DMS53 treated with DMSO at 0.1 percent for 48 hours (cell line): Measurements from ENCODE around the gene SPRR2E.
"Not testable (repeated sequence)": the region's sequence is repeated elsewhere in the genome, so short reads cannot be mapped to it uniquely, and the experiment has no call there.

Experiments
- DNase-seq: peaks from one replicate; lab custom pipeline; 2025; ENCODE audit not compliant: unreplicated experiment; lab: John Stamatoyannopoulos, UW

SPRR2E gene

DNA sequence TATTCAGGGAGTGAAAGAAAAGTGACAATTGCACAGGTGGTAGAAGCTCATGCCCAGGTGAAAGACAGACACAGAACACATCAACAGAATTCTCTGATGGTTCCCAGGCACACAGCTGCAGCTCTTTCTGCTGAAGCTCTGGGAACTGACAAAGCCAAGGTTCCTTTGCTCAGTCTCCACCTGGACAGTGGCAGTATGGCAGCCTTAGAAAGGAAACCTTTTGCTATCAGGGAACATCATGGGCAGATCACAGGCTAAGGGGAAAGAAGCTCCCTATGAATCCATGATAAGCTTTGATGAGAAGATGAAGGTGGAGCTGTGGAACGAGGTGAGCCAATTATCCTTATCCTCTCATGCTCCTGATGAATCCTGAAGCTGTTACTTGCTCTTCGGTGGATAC lies 24.1 kb downstream of the SPRR2E start:
- no peak for DNase-seq

DNA sequence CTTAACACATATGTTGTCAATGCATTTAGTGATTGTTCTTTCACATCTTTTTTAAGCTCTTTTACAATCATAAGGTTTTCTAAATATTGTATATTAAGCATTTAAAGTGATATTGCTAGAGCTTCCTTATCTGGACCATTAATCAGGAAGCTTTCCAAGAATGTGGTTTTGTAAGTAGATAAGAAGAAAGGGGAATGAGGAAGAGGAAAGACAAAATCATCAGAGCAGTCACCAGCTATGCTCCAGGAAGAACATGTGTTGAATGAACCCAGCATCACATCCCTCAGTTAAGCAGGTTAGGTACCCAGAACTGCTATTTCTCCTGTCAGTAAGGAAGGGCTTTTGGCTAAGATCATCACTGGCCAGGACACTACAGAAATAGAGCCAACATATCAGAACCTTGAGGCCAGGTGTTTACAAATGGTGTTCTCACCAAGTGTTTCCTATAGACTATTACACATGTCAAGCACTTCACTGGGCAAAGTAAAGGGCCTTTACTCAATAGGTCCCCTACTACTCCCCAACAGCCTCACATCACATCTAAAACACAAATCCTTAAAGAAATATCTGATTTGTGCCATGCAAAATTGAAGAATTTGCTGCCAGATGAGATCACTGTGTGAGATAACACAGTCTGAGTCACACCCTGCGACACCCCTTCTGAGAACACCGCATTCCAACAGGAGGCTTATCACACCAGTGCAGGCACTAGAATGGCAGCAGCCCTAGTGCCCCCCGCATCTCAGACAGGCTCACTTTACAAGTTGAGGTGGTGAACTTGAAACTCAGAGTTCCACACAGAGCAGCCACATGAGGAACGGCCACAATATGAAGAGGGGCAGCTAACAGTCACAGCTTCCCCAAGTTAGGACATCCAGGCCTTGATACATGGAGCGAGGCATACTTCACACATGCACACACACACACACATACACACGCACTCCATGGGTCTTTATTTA lies 35.2 kb downstream of the SPRR2E start:
- no peak for DNase-seq

DNA sequence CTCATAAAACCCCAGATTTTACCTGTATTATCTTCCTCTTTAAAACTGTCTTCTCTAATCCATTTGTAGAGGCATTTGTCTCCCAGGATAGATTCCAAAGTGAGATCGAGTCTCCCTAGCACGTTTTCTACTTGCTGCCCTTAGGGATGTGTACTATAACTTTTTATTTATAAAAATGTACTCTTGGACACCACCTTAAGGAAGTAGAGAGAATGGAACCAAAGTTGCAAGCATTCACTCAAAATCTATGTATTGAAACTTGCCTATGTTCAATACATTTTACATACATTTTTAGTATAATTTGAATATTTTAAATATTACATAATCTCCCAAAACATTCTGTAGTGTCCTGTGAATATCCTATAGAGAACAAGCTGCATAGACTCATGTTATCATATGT lies 36.2 kb downstream of the SPRR2E start:
- no peak for DNase-seq

DNA sequence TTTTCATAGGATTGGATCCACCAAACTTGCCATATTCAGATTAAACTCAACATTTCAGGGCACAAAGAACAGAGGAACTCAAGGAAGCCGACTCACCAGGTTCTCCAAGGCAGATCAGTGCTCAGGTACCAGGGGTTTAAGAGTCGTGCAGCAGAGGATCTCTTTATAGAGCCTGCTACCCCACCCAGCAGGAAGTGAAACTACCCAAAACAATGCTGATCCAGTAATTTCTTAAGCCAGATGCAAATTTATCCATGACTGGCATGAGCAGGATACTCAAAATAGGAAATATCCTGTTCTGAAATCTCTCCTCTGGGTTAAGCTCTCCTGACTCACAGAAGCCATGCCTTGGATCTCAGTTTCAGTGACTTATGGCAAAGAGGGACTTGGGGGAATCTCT lies 37.0 kb downstream of the SPRR2E start, which contains the start of gene SPRR2A:
TSS of gene SPRR2A (minus strand) at position 138 of the 400 bp plus-strand sequence. CDS start 777 bp downstream, outside the sequence.
- DNase-seq: no peak

DNA sequence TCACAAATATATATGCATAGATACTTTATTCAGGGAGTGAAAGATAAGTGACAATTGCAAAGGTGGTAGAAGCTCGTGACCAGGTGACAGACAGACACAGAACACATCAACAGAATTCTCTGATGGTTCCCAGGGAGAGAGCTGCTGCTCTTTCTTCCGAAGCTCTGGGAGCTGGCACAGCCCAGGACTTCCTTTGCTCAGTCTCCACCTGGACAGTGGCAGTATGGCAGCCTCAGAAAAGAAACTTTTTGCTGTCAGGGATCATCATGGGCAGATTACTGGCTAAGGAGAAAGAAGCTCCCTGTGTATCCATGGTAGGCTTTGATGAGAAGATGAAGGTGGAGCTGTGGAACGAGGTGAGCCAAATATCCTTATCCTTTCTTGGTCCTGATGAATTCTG lies 38.2 kb downstream of the SPRR2E start:
- not testable (repeated sequence) for DNase-seq

DNA sequence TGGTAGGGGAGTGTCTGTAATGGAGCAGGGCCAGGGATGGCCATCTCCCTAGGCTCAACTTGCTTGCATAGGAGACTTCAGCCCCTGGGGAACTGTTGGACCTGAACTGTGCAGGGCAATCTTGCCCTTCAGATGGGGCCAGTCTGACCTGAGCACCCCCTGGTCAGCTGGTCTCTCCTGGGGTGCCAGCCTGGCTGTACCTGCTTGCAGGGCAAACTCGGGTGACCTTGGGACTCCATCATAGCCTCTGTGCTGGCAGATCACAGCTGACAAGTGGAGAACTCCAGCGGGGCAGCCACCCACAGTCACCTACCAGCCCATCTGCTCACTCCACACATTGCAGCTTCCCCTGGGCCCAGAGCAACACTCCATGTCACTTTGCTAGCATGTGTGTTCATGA lies 45.1 kb downstream of the SPRR2E start:
- no peak for DNase-seq
